ENCODE data around the gene PTPRN2.
A peak's percentile ranks its signal among the peaks of the same experiment; 100 is the strongest.
"Not testable (repeated sequence)": the region's sequence is repeated elsewhere in the genome, so short reads cannot be mapped to it uniquely, and the experiment has no call there.

PTPRN2 gene

GRCh38 chr7:157496416-157497275 is 1091.0 kb downstream of the PTPRN2 start:
- peaks cover 35% of the 10 kb centered on the region for H3K4me1 Mint-ChIP-seq (ENCODE audit: low read depth)
- no peak overlapping the region for H3K27ac Mint-ChIP-seq
- H3K9me3 Mint-ChIP-seq = peaks cover 3% of the 10 kb centered on the region

DNA sequence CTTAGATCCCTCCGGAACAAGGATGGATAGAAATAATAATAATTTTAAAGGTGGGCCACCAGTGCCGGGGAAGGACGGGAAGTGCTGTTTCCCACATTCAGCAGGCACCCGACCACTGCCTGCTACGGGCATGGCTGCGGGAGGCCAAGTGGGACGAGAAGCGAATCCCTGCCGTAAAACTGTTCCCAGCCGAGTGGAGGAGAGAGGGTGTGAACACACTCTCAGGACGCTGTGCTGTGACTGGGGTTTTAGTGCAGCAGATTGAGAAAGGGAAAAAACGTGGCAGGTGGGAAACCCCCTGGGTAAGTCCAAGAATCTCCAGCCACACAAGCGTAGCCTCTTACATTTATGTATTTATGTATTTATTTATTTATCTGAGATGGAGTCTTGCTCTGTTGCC is 1092.0 kb downstream of the PTPRN2 start:
- Mint-ChIP-seq H3K36me3 (ENCODE audit: low read depth) (no peaks in the 10 kb centered on the region), H3K27ac (peak overlapping the region; percentile 75), H3K9me3 (peaks cover 10% of the 10 kb centered on the region), H3K4me1 (ENCODE audit: low read depth) (peaks cover 41% of the 10 kb centered on the region), H3K27me3 (peaks cover 21% of the 10 kb centered on the region), H3K4me3 (peak overlapping the region; percentile 45)
- peak; percentile 40 for DNase-seq

More at GRCh38 chr7:157496416-157497275, 1091.0 kb downstream of the PTPRN2 start:
- Mint-ChIP-seq H3K36me3 (ENCODE audit: low read depth) (no peaks in the 10 kb centered on the region), H3K27me3 (peaks cover 21% of the 10 kb centered on the region), H3K4me3 (no peak overlapping the region)
- peak; percentile 31 for DNase-seq

GRCh38 chr7:157495177-157495553 is 1092.5 kb downstream of the PTPRN2 start:
- Mint-ChIP-seq H3K9me3 (peaks cover 13% of the 10 kb centered on the region), H3K4me3 (peak overlapping the region; percentile 45), H3K4me1 (ENCODE audit: low read depth) (peaks cover 45% of the 10 kb centered on the region), H3K27me3 (peaks cover 21% of the 10 kb centered on the region), H3K36me3 (ENCODE audit: low read depth) (no peaks in the 10 kb centered on the region), H3K27ac (peak overlapping the region; percentile 75)
- no peak for DNase-seq

GRCh38 chr7:157494506-157495176 is 1093.0 kb downstream of the PTPRN2 start:
- Mint-ChIP-seq H3K36me3 (ENCODE audit: low read depth) (no peaks in the 10 kb centered on the region), H3K27me3 (peaks cover 21% of the 10 kb centered on the region), H3K4me1 (ENCODE audit: low read depth) (peaks cover 49% of the 10 kb centered on the region), H3K9me3 (peaks cover 13% of the 10 kb centered on the region), H3K27ac (peak overlapping the region; percentile 75), H3K4me3 (peak overlapping the region; percentile 9)
- DNase-seq = peak; percentile 35

DNA sequence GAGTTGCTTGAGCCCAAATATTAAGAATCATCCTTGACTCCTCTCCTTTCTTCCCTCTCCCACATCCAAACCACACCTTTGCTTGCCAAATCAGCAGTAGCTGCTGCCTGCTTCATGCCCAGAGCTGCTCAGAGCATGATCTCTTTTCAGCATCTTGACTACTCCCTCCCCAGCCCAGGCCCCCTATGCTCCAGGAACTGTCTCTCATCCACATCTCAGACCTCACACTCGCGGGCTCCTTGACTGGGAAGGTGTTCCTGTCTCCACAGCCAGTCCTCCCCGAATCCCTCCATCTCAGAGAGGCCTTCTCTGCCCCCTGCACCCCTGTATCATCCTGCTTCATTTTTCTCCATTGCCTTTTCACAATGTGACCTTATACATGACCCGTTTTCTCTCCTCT is 1093.8 kb downstream of the PTPRN2 start:
- H3K27ac Mint-ChIP-seq = no peak overlapping the region
- no peaks in the 10 kb centered on the region for H3K36me3 Mint-ChIP-seq (ENCODE audit: low read depth)
- no peak overlapping the region for H3K4me3 Mint-ChIP-seq
- peaks cover 52% of the 10 kb centered on the region for H3K4me1 Mint-ChIP-seq (ENCODE audit: low read depth)
- H3K27me3 Mint-ChIP-seq = peaks cover 21% of the 10 kb centered on the region
- DNase-seq = peak; percentile 20
- H3K9me3 Mint-ChIP-seq = peaks cover 13% of the 10 kb centered on the region

DNA sequence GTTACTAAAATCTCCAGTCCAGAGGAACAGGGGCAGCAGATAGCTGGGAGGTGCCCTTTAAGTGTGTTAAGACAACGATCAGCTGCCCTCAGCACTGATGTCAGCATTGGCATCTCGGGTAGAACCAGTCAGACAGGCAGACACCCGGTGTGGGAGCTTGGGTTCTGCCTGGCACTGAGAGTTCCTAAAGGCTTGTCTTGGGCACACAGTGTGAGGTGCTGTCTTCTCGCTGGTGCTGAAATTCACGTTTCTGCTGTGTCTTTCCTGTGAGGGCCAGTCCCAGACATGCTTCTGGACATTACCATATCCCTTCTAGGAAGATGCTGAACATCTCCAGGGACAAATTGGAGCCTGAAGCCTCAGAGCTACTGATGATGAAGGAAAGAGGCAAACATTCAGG is 1094.6 kb downstream of the PTPRN2 start:
- no peaks in the 10 kb centered on the region for H3K36me3 Mint-ChIP-seq (ENCODE audit: low read depth)
- peaks cover 21% of the 10 kb centered on the region for H3K27me3 Mint-ChIP-seq
- H3K9me3 Mint-ChIP-seq = peaks cover 13% of the 10 kb centered on the region
- DNase-seq = peak; percentile 29
- no peak overlapping the region for H3K4me3 Mint-ChIP-seq
- peaks cover 52% of the 10 kb centered on the region for H3K4me1 Mint-ChIP-seq (ENCODE audit: low read depth)
- H3K27ac Mint-ChIP-seq = no peak overlapping the region

DNA sequence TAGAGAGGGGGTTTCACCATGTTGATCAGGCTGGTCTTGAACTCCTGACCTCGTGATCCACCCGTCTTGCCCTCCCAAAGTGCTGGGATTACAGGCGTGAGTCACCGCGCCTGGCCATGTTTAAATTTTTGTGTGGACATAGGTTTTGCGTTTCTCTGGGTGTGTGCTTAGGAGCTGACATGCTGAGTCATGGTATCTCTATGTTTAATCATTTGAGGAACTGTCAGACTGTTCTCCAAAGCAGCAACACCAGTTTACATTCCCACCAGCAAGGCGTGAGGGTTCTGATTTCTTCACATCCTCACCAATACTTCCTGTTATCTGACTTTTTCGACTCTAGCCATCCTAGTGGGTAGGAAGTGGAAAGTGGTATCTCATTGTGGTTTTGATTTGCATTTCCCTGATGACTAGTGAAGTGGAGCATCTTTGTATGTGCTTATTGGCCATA is 1097.1 kb downstream of the PTPRN2 start:
- Mint-ChIP-seq H3K9me3 (peaks cover 13% of the 10 kb centered on the region), H3K27me3 (peaks cover 21% of the 10 kb centered on the region), H3K27ac (peak overlapping the region; percentile 77), H3K4me1 (ENCODE audit: low read depth) (peaks cover 41% of the 10 kb centered on the region), H3K4me3 (no peak overlapping the region), H3K36me3 (ENCODE audit: low read depth) (no peaks in the 10 kb centered on the region)
- DNase-seq = peak; percentile 46

- Mint-ChIP-seq H3K27me3 (peaks cover 21% of the 10 kb centered on the region), H3K9me3 (peaks cover 13% of the 10 kb centered on the region), H3K4me1 (ENCODE audit: low read depth) (peaks cover 36% of the 10 kb centered on the region)
- DNase-seq; H3K36me3 Mint-ChIP-seq (ENCODE audit: low read depth); H3K4me3 Mint-ChIP-seq; H3K27ac Mint-ChIP-seq: not testable (repeated sequence)
Observed at GRCh38 chr7:157489870-157490269, 1097.8 kb downstream of the PTPRN2 start.

Measured in activated T-cell treated with anti-CD3 and anti-CD28 coated beads, Interleukin-2, amount 50 U/mL, for 24 hours (primary cell).